Memory B cell (primary cell): ENCODE measurements around the gene SLC47A1.
A peak's percentile ranks its signal among the peaks of the same experiment; 100 is the strongest.
"Not testable (repeated sequence)": the region's sequence is repeated elsewhere in the genome, so short reads cannot be mapped to it uniquely, and the experiment has no call there.

ENCODE experiments used
- ATAC-seq: fragments of 150-1000 bp; cut with Tn5 transposase; 2 replicates; pipeline ENCODE4 v1.10.0; 2021; ENCODE audit warnings: low read depth, mild to moderate bottlenecking, moderate library complexity
- DNase-seq, 2 donors: peaks; one replicate each; pipeline ENCODE4 v3.0.0; 2022; ENCODE audit warnings: low spot score in 2 of 2
- H3K27ac Mint-ChIP-seq: one replicate; pipeline ENCODE4 v1.8.0; 2022; ENCODE audit warnings: mild to moderate bottlenecking, moderate library complexity, mixed read lengths
- H3K27me3 Mint-ChIP-seq: one replicate; pipeline ENCODE4 v1.8.0; 2022; ENCODE audit warnings: mixed read lengths
- H3K36me3 Mint-ChIP-seq: one replicate; pipeline ENCODE4 v1.8.0; 2022; ENCODE audit warnings: mild to moderate bottlenecking, mixed read lengths
- H3K4me1 Mint-ChIP-seq: one replicate; pipeline ENCODE4 v1.8.0; 2022; ENCODE audit warnings: mixed read lengths
- H3K4me3 Mint-ChIP-seq: one replicate; pipeline ENCODE4 v1.8.0; 2022; ENCODE audit warnings: mild to moderate bottlenecking, moderate library complexity, mixed read lengths
- H3K9me3 Mint-ChIP-seq: one replicate; pipeline ENCODE4 v1.8.0; 2022; ENCODE audit warnings: mixed read lengths

The SLC47A1 gene

GRCh38 chr17:19579867-19580565 lies 46.4 kb downstream of the SLC47A1 start:
- H3K4me3 Mint-ChIP-seq, result peak overlapping the region; percentile 54
- H3K36me3 Mint-ChIP-seq, result no peaks in the 10 kb centered on the region
- H3K9me3 Mint-ChIP-seq, result no peaks in the 10 kb centered on the region
- H3K4me1 Mint-ChIP-seq, result no peaks in the 10 kb centered on the region
- ATAC-seq (peak; percentile 14), DNase-seq (no peak)
- peaks cover 13% of the 10 kb centered on the region for H3K27me3 Mint-ChIP-seq
- H3K27ac Mint-ChIP-seq, result no peak overlapping the region

- not testable (repeated sequence) for H3K27ac Mint-ChIP-seq, ATAC-seq, H3K4me1 Mint-ChIP-seq, H3K9me3 Mint-ChIP-seq, H3K4me3 Mint-ChIP-seq, H3K36me3 Mint-ChIP-seq, DNase-seq
- peaks cover 13% of the 10 kb centered on the region for H3K27me3 Mint-ChIP-seq
Measured at GRCh38 chr17:19580566-19580920, 46.9 kb downstream of the SLC47A1 start.

GRCh38 chr17:19582152-19582551 lies 48.5 kb downstream of the SLC47A1 start:
- H3K27ac Mint-ChIP-seq, ATAC-seq, H3K4me1 Mint-ChIP-seq, DNase-seq, H3K4me3 Mint-ChIP-seq, H3K36me3 Mint-ChIP-seq, H3K9me3 Mint-ChIP-seq: not testable (repeated sequence)
- H3K27me3 Mint-ChIP-seq, result peaks cover 13% of the 10 kb centered on the region

GRCh38 chr17:19583871-19584270 lies 50.2 kb downstream of the SLC47A1 start:
- no peaks in the 10 kb centered on the region for H3K9me3 Mint-ChIP-seq
- no peak overlapping the region for H3K4me3 Mint-ChIP-seq
- no peaks in the 10 kb centered on the region for H3K4me1 Mint-ChIP-seq
- no peak overlapping the region for H3K27ac Mint-ChIP-seq
- ATAC-seq (no peak), DNase-seq (no peak)
- H3K36me3 Mint-ChIP-seq, result no peaks in the 10 kb centered on the region
- H3K27me3 Mint-ChIP-seq, result peaks cover 13% of the 10 kb centered on the region

DNA sequence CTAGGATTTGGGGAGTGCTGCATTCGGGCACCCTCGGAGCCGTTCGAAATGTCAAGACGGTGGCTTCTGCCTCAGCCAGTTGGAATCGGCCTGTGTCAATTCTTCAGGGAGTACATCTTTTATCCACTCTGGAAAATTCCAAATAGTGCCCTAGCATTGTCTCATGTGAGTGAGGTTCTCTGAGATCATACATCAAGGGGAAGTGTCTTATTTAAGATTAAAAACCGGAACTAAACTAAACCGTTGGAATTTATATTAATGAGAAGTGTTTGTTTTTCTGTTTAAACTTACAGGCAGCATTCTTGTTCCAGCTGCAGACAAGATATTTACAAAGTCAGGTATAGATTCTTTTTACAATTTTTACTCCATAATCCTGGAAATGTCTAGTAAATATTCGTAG lies 56.8 kb downstream of the SLC47A1 start:
- Mint-ChIP-seq H3K4me3 (no peak overlapping the region), H3K27me3 (peaks cover 8% of the 10 kb centered on the region), H3K27ac (no peak overlapping the region), H3K4me1 (no peaks in the 10 kb centered on the region), H3K9me3 (no peaks in the 10 kb centered on the region), H3K36me3 (no peaks in the 10 kb centered on the region)
- no peak for DNase-seq
- ATAC-seq, result no peak

GRCh38 chr17:19590912-19591551 lies 57.4 kb downstream of the SLC47A1 start:
- Mint-ChIP-seq H3K36me3 (no peaks in the 10 kb centered on the region), H3K27ac (no peak overlapping the region), H3K4me1 (no peaks in the 10 kb centered on the region), H3K4me3 (no peak overlapping the region), H3K9me3 (no peaks in the 10 kb centered on the region), H3K27me3 (peaks cover 9% of the 10 kb centered on the region)
- ATAC-seq (no peak), DNase-seq (no peak)

- H3K27ac Mint-ChIP-seq, result no peak overlapping the region
- H3K4me1 Mint-ChIP-seq, result no peaks in the 10 kb centered on the region
- no peak overlapping the region for H3K4me3 Mint-ChIP-seq
- H3K9me3 Mint-ChIP-seq, result no peaks in the 10 kb centered on the region
- DNase-seq, result no peak
- no peak for ATAC-seq
- peaks cover 15% of the 10 kb centered on the region for H3K27me3 Mint-ChIP-seq
- no peaks in the 10 kb centered on the region for H3K36me3 Mint-ChIP-seq
Measured at GRCh38 chr17:19592316-19592715, 58.7 kb downstream of the SLC47A1 start.

DNA sequence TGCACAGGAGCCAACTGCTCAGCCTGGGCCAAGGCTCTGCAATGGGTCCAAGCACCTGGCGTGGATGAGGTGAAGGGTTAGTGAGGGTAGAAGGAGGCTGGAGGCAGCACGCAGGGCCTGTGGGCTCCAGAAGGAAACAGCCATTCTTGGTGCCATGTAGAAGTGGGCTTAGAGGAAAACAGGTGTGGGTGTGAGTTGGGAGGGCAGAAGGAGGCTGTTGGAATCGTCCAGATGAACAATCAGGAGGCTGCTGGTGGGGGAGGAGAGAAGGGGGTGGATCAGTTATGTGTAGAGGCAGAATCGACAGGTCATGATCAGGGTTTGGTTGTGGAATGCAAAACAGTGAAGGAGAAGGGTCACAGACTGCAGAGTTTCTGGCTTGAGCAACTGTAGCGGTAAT lies 63.2 kb downstream of the SLC47A1 start:
- no peaks in the 10 kb centered on the region for H3K36me3 Mint-ChIP-seq
- H3K4me1 Mint-ChIP-seq, result no peaks in the 10 kb centered on the region
- no peak overlapping the region for H3K4me3 Mint-ChIP-seq
- ATAC-seq (no peak), DNase-seq (no peak)
- H3K27me3 Mint-ChIP-seq, result peaks cover 11% of the 10 kb centered on the region
- no peaks in the 10 kb centered on the region for H3K9me3 Mint-ChIP-seq
- H3K27ac Mint-ChIP-seq, result no peak overlapping the region

DNA sequence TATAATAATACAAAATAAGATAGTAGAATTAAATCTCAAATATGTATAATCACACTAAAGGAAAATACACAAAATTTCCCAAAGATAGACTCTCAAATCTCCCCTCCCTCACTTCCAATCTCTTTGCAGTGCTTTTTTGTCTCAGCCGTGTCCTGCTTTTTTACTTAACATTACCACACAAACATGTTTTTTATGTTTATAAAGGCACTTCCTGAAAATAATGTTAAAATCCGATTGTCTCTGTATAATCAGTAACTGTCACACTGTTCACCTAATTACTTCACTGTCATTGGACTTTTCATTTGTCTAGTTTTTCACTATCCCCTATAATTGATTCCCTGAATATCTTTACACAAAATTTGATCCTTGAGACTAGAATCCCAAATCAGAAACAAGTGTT lies 76.7 kb downstream of the SLC47A1 start:
- Mint-ChIP-seq H3K9me3 (no peaks in the 10 kb centered on the region), H3K36me3 (no peaks in the 10 kb centered on the region), H3K27ac (no peak overlapping the region), H3K27me3 (peaks cover 2% of the 10 kb centered on the region), H3K4me3 (no peak overlapping the region), H3K4me1 (peaks cover 3% of the 10 kb centered on the region)
- no peak for ATAC-seq
- DNase-seq, result no peak

GRCh38 chr17:19610879-19611278 lies 77.2 kb downstream of the SLC47A1 start:
- peak; percentile 34 for ATAC-seq
- DNase-seq, result no peak
- H3K4me3 Mint-ChIP-seq, result no peak overlapping the region
- peaks cover 2% of the 10 kb centered on the region for H3K27me3 Mint-ChIP-seq
- H3K4me1 Mint-ChIP-seq, result peaks cover 3% of the 10 kb centered on the region
- H3K27ac Mint-ChIP-seq, result no peak overlapping the region
- no peaks in the 10 kb centered on the region for H3K9me3 Mint-ChIP-seq
- H3K36me3 Mint-ChIP-seq, result no peaks in the 10 kb centered on the region

DNA sequence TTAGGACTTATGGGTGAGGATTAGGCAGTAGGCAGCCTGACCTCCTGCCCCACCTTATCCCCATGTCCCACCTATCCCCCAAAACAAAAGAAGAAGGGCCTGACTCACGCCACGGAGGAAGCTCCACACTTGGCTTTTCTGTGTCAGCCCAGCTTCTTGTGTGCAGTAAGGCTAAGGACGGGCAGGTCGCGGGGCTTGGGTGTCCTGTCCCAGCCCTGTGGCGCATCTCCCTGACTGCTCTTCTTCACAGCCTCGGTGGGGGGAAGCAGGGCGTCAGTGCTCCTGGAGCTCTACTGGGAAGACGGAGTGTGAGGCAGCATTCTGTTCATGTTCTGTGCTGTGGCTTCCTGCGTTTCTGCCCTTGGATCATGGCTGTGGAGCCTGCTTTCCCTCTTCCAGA lies 80.3 kb downstream of the SLC47A1 start:
- H3K4me1 Mint-ChIP-seq, result peaks cover 3% of the 10 kb centered on the region

DNA sequence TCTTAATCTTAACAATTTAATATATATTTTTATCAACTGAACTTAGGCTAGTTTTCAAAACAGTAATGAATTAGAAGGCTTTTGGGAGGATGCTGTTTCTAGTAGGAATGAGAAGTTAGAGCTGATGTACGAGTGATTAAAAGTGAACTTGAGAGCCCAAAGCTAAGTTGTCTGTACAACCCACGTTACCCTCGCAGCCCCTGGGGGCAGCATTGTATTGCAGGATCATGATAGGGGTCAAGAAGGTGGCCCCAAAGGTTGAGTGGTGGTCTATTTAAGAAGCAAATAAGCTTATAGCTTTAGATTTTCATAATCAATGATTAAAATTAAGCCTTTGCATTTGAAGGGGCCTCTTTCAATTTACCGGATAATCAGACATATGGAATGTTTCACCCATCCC lies 81.2 kb downstream of the SLC47A1 start:
- DNase-seq (no peak), ATAC-seq (no peak)
- Mint-ChIP-seq H3K27ac (no peak overlapping the region), H3K4me3 (no peak overlapping the region), H3K36me3 (peaks cover 13% of the 10 kb centered on the region), H3K4me1 (peaks cover 3% of the 10 kb centered on the region), H3K27me3 (peaks cover 5% of the 10 kb centered on the region), H3K9me3 (peaks cover 20% of the 10 kb centered on the region)

More for the DNA sequence above, 80.3 kb downstream of the SLC47A1 start:
- Mint-ChIP-seq H3K9me3 (peaks cover 10% of the 10 kb centered on the region), H3K27ac (peak overlapping the region; percentile 31), H3K36me3 (peaks cover 3% of the 10 kb centered on the region), H3K4me3 (no peak overlapping the region), H3K27me3 (peaks cover 3% of the 10 kb centered on the region)
- ATAC-seq (no peak), DNase-seq (no peak)

DNA sequence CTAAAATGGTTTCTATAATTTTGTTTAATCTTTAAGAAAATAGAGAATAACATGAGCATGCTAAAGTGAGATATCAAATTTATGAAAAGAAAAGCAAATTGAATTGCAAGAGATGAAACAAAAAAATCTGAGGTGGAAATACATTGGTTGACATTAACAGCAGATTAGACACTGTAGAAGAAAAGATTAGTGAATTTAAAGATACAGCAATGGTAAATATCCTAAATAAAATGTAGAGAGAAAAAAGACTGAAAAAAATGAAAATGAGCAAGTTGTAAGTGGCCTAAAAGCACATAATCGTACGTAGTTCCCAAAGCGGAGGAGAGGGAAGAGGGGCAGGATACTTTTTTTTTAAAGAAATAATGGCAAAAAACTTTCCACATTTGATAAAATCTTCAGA lies 84.4 kb downstream of the SLC47A1 start:
- peaks cover 22% of the 10 kb centered on the region for H3K9me3 Mint-ChIP-seq
- H3K4me1 Mint-ChIP-seq, result peaks cover 3% of the 10 kb centered on the region
- H3K4me3 Mint-ChIP-seq, result no peak overlapping the region
- no peak overlapping the region for H3K27ac Mint-ChIP-seq
- DNase-seq (no peak), ATAC-seq (no peak)
- H3K27me3 Mint-ChIP-seq, result peaks cover 3% of the 10 kb centered on the region
- peaks cover 13% of the 10 kb centered on the region for H3K36me3 Mint-ChIP-seq

DNA sequence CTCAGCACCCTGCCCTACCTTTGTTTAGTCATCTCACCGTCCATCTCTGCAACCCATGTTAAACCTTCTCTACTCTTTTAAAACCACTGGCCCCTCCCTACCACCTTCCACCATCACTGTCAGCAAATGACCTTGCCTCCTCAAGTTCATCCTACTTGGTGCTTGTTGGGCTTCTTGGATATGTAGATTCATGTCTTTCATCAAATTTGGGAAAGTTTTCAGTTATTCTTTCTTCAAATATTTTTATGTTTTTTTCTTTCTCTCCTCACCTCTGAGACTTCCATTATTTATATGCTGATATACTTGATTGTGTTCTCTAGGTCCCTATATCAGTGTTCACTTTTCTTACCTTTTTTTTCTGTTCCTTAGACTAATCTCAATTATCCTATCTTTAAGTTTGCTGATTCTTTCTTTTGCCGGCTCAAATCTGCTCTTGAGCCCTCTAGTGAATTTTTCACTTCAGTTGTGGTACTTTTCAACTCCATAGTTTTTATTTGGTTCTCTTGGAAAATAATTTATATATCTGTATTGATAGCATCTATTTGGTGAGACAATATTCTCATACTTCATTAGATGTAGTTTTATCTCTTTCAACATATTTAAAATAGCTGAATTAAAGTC lies 86.2 kb downstream of the SLC47A1 start:
- peaks cover 3% of the 10 kb centered on the region for H3K27me3 Mint-ChIP-seq
- peaks cover 13% of the 10 kb centered on the region for H3K36me3 Mint-ChIP-seq
- no peak for DNase-seq
- peaks cover 22% of the 10 kb centered on the region for H3K9me3 Mint-ChIP-seq
- no peak for ATAC-seq
- H3K27ac Mint-ChIP-seq, result no peak overlapping the region
- H3K4me1 Mint-ChIP-seq, result no peaks in the 10 kb centered on the region
- no peak overlapping the region for H3K4me3 Mint-ChIP-seq
